Measurements from ENCODE around the gene ITPR3.

Gene ITPR3

DNA sequence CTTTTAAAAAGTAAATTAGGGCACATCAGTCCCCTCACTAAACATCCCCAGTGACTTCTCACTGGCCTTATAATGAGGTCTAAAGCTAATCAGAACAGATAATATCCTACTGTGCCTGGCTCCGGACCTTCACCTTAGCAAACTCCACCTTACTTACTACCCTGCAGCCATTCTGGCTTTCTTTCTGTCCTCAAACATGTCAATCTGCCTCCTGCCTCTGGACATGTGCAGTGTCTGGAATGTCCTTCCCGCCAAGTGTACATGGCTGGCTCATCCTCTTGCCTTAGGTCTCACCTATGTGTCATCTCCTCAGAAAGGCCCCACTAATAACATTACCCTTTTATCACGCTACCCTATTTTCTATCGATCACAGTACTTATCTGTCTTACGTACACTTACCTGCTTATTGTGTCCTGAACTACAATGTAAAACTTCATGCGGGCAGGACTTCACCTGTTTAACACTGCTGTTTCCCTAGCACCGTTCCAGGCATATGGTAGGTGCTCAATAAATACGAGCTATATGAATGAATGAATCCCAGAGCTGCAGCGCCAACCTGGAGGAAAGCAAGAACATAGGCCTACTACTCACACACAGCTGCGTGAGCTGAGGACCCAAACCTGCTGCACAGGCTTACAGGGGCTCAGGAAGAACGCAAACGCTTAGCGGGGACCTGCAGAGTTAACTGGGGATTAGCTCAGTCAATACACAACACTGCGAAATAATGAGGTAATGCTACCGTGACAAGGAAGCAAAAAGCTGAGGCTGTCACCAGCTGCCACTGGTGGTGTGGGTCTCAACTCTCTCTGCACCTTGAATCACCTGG is 89.4 kb downstream of the ITPR3 start:
- Histone ChIP-seq H2AFZ (ENCODE audit: low read length, unreplicated experiment) (peak overlapping the region; percentile 95), H3K4me3 (ENCODE audit: low read depth, low read length) (peak overlapping the region; percentile 80), H3K27ac (ENCODE audit: low read depth, low read length) (peak overlapping the region; percentile 79; the same call in 1 of the 2 replicates), H3K36me3 (ENCODE audit: insufficient read depth, low read length) (0 out of 2 replicates have a peak, but pooled peaks cover 6% of the 10 kb centered on the region), H3K27me3 (ENCODE audit: insufficient read depth, low read length) (no peaks in the 10 kb centered on the region), H3K79me2 (ENCODE audit: control insufficient read depth, insufficient read depth, low read length, unreplicated experiment) (peaks cover 24% of the 10 kb centered on the region), H3K4me1 (ENCODE audit: control insufficient read depth, insufficient read depth, low read length, unreplicated experiment) (peaks cover 12% of the 10 kb centered on the region)

DNA sequence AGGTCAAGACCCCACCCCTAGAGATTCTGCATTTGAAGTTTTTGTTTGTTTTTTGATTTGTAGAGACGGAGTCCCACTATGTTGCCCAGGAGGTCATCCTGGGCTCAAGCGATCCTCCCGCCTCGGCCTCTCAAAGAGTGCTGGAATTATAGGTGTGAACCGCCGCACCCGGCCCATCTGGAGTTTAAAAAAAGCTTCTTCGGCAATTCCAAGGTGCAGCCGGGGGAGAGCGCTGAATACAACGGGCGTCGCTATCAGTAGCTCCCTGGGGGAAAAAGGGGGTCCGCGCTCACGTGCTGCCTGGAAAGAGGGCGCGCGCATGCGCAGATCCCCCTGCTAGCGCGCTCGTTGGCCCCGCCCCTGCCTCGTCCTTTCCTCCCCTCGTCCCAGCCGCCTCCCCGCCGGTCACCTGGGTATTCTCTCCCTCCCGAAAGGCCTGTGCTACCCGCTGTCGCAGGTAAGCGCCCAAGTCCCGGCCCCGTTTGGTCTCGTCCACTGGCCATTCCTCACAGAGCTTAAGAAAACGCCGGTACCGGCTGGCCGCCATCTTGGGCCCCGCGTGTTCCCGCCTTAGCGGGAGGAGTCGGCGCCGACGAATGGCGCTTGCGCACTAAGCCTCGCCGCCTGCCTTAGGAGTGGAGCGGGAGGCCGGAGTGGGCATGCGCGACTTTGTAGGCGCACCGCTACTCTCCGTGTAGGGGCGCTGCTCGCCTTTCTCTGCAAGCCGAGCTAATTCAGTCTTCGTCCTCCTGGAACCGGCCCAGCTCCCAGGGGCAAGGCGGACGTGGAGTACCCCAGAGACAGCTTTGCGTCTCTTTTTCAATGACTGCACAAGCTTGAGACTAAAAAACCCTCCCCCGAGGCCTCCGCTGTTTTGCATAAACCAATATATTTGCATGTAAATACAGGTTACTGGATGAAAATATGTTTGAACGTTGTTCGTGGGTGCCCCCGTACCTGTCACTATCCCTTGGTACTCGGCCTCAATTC is 90.3 kb downstream of the ITPR3 start, which contains the start of gene UQCC2:
Gene UQCC2 (minus strand): TSS at position 561 of the 990 bp plus-strand sequence. CDS start 14 bp downstream, at position 547.
- no peaks in the 10 kb centered on the region for H3K27me3 ChIP-seq (ENCODE audit: insufficient read depth, low read length)
- 0 out of 2 replicates have a peak, but pooled peaks cover 6% of the 10 kb centered on the region for H3K36me3 ChIP-seq (ENCODE audit: insufficient read depth, low read length)
- peak within 1 kb of the TSS; percentile 95 for H2AFZ ChIP-seq (ENCODE audit: low read length, unreplicated experiment)
- peaks cover 24% of the 10 kb centered on the region for H3K79me2 ChIP-seq (ENCODE audit: control insufficient read depth, insufficient read depth, low read length, unreplicated experiment)
- H3K4me1 ChIP-seq (ENCODE audit: control insufficient read depth, insufficient read depth, low read length, unreplicated experiment) = peaks cover 12% of the 10 kb centered on the region
- peak within 1 kb of the TSS; percentile 80 for H3K4me3 ChIP-seq (ENCODE audit: low read depth, low read length)
- peak within 1 kb of the TSS; percentile 79 for H3K27ac ChIP-seq (ENCODE audit: low read depth, low read length)

DNA sequence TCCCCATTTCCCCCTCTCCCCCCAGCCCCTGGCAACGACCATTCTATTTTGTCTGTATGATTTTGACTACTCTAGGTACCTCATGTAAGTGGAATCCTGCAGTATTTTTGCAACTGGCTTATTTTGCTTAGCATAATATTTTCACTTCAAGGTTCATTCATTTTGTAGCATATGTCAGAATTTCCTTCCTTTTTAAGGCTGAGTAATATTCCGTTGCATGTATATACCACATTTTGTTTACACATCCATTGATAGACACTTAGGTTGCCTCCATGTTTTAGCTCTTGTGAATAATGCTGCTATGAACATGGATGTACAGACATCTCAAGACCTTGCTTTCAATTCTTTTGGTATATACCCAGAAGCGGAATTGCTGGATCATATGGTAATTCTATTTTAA is 91.8 kb downstream of the ITPR3 start:
- Histone ChIP-seq H3K36me3 (ENCODE audit: insufficient read depth, low read length) (0 out of 2 replicates have a peak, but pooled peaks cover 6% of the 10 kb centered on the region), H3K27ac (ENCODE audit: low read depth, low read length) (no peak overlapping the region), H3K4me3 (ENCODE audit: low read depth, low read length) (no peak overlapping the region), H2AFZ (ENCODE audit: low read length, unreplicated experiment) (no peak overlapping the region), H3K79me2 (ENCODE audit: control insufficient read depth, insufficient read depth, low read length, unreplicated experiment) (peaks cover 24% of the 10 kb centered on the region), H3K4me1 (ENCODE audit: control insufficient read depth, insufficient read depth, low read length, unreplicated experiment) (peaks cover 12% of the 10 kb centered on the region), H3K27me3 (ENCODE audit: insufficient read depth, low read length) (no peaks in the 10 kb centered on the region)

DNA sequence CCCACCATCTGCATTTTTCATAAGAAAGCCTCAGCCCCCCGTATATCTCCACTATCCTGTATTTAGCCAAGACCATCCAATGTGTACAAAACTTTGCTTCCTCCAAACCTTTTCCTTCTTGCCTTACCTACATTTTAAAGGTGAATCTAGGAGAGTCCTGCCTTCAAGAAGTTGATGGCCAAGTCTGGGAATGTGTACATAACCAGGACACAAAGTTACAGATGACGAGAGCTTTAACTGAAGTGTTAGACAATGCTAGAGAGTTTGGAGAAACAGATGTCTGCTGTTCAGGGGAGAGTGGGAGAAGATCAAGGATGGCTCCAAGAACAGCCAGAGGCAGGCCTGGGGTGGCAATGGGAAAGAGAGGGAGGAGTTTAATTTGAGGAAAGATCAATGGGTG is 92.7 kb downstream of the ITPR3 start:
- peaks cover 7% of the 10 kb centered on the region; the same call in 1 of the 2 replicates for H3K27me3 ChIP-seq (ENCODE audit: insufficient read depth, low read length)
- H2AFZ ChIP-seq (ENCODE audit: low read length, unreplicated experiment) = no peak overlapping the region
- H3K4me1 ChIP-seq (ENCODE audit: control insufficient read depth, insufficient read depth, low read length, unreplicated experiment) = peaks cover 12% of the 10 kb centered on the region
- peaks cover 22% of the 10 kb centered on the region for H3K79me2 ChIP-seq (ENCODE audit: control insufficient read depth, insufficient read depth, low read length, unreplicated experiment)
- H3K36me3 ChIP-seq (ENCODE audit: insufficient read depth, low read length) = 0 out of 2 replicates have a peak, but pooled peaks cover 4% of the 10 kb centered on the region
- no peak overlapping the region for H3K27ac ChIP-seq (ENCODE audit: low read depth, low read length)
- no peak overlapping the region for H3K4me3 ChIP-seq (ENCODE audit: low read depth, low read length)

DNA sequence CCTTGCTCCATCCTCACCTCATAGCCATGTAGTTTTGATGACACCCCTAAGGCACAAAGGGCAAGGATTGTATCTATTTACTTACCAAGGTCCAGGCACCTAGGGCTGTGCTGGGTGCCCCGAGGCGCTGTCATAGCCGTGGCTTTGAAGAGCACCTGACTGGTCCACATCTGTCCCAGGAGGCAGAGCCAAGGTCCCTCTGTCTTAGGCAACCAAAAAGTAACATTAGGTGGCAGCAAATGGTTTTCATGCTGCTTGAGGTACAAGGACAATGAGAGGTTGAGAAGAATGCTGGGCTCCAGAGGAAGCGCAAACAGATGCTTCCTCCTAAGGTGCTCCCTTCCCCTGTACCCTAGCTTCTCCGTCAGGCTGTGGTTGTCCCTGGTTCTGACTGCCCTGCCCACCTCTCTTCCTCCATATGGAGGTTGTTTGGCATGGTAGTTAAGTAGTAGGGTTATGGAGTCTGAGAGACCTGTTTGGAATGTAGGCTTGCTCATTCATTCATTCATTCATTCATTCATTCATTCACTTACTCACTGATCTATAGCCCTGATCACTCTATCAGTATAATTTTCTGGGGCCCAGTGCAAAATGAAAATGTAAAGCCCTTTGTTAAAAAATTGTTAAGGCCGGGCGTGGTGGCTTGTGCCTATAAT is 93.4 kb downstream of the ITPR3 start:
- H3K27ac ChIP-seq (ENCODE audit: low read depth, low read length) = no peak overlapping the region
- H3K4me1 ChIP-seq (ENCODE audit: control insufficient read depth, insufficient read depth, low read length, unreplicated experiment) = peaks cover 12% of the 10 kb centered on the region
- no peaks in the 10 kb centered on the region for H3K36me3 ChIP-seq (ENCODE audit: insufficient read depth, low read length)
- H2AFZ ChIP-seq (ENCODE audit: low read length, unreplicated experiment) = no peak overlapping the region
- peaks cover 17% of the 10 kb centered on the region for H3K79me2 ChIP-seq (ENCODE audit: control insufficient read depth, insufficient read depth, low read length, unreplicated experiment)
- H3K27me3 ChIP-seq (ENCODE audit: insufficient read depth, low read length) = peaks cover 13% of the 10 kb centered on the region; the same call in 1 of the 2 replicates
- H3K4me3 ChIP-seq (ENCODE audit: low read depth, low read length) = no peak overlapping the region

DNA sequence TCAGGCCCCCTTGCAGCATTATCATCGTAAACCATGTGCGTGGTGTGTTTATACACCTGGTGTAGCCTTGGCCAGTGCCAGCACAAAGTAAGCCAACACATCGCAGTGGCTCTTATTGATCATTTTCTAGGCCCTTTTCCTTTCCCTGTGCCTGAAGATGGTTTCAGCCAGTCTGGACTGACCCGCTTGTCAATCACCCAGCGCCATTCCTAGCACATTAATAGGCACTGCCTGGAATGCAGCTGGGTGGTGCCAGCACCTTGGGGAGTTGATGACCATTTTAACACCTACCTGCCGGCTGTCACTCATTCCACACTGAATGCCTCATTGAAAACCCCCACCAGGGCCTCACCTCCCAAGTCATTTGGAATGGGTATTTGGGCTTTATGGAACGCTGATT is 95.3 kb downstream of the ITPR3 start:
- no peaks in the 10 kb centered on the region for H3K4me1 ChIP-seq (ENCODE audit: control insufficient read depth, insufficient read depth, low read length, unreplicated experiment)
- no peaks in the 10 kb centered on the region for H3K36me3 ChIP-seq (ENCODE audit: insufficient read depth, low read length)
- H3K27me3 ChIP-seq (ENCODE audit: insufficient read depth, low read length) = peaks cover 27% of the 10 kb centered on the region
- no peak overlapping the region for H3K27ac ChIP-seq (ENCODE audit: low read depth, low read length)
- H3K4me3 ChIP-seq (ENCODE audit: low read depth, low read length) = no peak overlapping the region
- no peaks in the 10 kb centered on the region for H3K79me2 ChIP-seq (ENCODE audit: control insufficient read depth, insufficient read depth, low read length, unreplicated experiment)
- no peak overlapping the region for H2AFZ ChIP-seq (ENCODE audit: low read length, unreplicated experiment)

DNA sequence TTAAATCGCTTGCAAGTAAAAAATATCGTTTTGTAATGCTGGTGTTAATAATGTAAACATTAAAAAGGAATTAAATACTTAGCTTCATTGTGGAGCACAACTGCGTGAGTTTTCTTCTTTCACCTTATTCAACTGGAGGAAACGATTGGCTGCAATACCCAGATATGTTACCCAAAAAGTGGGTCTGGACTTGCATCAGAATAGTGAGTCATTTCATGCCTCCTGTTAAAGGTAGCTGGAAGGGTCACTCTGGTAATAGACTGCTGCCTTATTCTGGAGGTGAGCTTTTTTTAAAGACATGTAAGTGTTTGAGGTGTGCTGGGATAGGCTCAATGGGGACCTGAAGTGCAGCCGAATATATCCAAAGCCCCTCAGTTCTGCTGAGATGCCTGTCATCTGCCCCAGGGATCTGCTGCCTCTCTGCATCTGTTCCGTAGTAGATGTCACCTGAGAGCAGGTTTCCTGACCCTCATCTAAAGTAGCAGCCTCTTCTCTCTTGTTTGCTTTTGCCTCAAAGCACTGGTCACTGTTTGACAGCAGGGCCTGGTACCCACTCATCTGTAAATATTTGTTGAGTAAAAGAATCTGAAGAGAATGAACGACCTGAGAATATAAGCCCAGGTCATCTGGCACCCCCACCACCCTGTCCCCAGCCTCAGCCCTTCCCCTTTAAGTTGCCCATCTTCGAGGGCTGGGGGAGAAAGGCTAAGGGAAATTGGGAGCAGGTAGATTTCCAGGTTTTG is 95.9 kb downstream of the ITPR3 start:
- no peak overlapping the region for H2AFZ ChIP-seq (ENCODE audit: low read length, unreplicated experiment)
- no peak overlapping the region for H3K27ac ChIP-seq (ENCODE audit: low read depth, low read length)
- H3K79me2 ChIP-seq (ENCODE audit: control insufficient read depth, insufficient read depth, low read length, unreplicated experiment) = no peaks in the 10 kb centered on the region
- no peak overlapping the region for H3K4me3 ChIP-seq (ENCODE audit: low read depth, low read length)
- H3K27me3 ChIP-seq (ENCODE audit: insufficient read depth, low read length) = peaks cover 34% of the 10 kb centered on the region
- no peaks in the 10 kb centered on the region for H3K4me1 ChIP-seq (ENCODE audit: control insufficient read depth, insufficient read depth, low read length, unreplicated experiment)
- no peaks in the 10 kb centered on the region for H3K36me3 ChIP-seq (ENCODE audit: insufficient read depth, low read length)

DNA sequence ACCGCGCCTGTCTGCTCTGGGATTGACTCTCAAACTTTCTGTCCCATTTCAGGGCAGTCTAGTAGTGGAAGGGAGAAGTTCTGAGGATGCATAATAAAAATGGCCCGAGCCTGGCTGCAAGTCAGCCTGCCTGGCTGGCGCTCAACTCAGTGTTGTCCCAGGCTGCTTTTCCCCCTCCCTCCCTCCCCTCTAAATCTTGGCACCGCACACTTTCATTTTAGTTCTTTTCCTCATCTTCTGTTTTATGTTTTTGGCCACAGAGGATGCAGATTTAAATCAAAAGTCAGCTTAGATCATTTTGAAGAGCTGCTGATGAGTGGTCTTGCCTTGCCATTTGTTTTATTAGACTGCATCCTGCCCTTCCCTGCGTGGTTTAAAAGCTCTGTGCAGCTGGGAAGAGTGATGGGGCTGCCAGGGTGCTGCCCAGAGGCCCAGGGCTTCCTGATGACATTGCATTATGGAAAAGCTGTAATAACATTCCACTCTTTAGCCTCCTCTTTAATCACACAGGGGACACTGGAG is 96.9 kb downstream of the ITPR3 start:
- Histone ChIP-seq H3K4me1 (ENCODE audit: control insufficient read depth, insufficient read depth, low read length, unreplicated experiment) (no peaks in the 10 kb centered on the region), H3K27ac (ENCODE audit: low read depth, low read length) (no peak overlapping the region), H3K79me2 (ENCODE audit: control insufficient read depth, insufficient read depth, low read length, unreplicated experiment) (no peaks in the 10 kb centered on the region), H3K27me3 (ENCODE audit: insufficient read depth, low read length) (peaks cover 43% of the 10 kb centered on the region), H3K4me3 (ENCODE audit: low read depth, low read length) (no peak overlapping the region), H3K36me3 (ENCODE audit: insufficient read depth, low read length) (no peaks in the 10 kb centered on the region), H2AFZ (ENCODE audit: low read length, unreplicated experiment) (no peak overlapping the region)

DNA sequence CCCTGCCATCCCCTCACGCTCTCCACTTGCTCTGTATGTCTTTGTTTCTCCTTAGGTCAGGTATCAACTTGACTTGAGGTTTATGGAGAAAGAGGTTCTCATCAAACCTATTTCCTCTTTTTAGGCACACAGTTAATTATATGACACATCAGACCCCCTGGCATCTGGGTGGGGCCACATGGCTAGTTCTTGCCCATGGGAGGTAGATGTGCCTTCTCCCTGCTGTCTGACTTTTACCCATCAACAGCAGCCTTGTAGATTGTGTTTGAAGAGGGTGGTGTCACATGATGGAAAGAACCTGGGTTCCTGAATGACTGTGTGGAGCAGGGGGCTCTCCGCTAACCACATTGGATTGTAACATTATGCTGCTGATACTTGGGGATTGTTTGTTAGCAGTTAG is 97.6 kb downstream of the ITPR3 start:
- H3K36me3 ChIP-seq (ENCODE audit: insufficient read depth, low read length) = no peaks in the 10 kb centered on the region
- no peaks in the 10 kb centered on the region for H3K79me2 ChIP-seq (ENCODE audit: control insufficient read depth, insufficient read depth, low read length, unreplicated experiment)
- peaks cover 51% of the 10 kb centered on the region for H3K27me3 ChIP-seq (ENCODE audit: insufficient read depth, low read length)
- H2AFZ ChIP-seq (ENCODE audit: low read length, unreplicated experiment) = no peak overlapping the region
- no peak overlapping the region for H3K4me3 ChIP-seq (ENCODE audit: low read depth, low read length)
- H3K27ac ChIP-seq (ENCODE audit: low read depth, low read length) = no peak overlapping the region
- no peaks in the 10 kb centered on the region for H3K4me1 ChIP-seq (ENCODE audit: control insufficient read depth, insufficient read depth, low read length, unreplicated experiment)

Data from ACC112 (cell line).